Regular cardiac myocyte (primary cell): ENCODE results near the gene HP. TPM values are rescaled to one million over a fixed set of nuclear protein-coding genes. Genes with fewer than 3 reads are reported as not detected.

Experiments
- total RNA-seq: library from RNA; depleted of rRNA; stranded (reverse); fragments of >200 nt; gene quantifications from 2 replicates; pipeline ENCODE4 v1.2.3, GENCODE V29; 2014

The HP gene, protein sequence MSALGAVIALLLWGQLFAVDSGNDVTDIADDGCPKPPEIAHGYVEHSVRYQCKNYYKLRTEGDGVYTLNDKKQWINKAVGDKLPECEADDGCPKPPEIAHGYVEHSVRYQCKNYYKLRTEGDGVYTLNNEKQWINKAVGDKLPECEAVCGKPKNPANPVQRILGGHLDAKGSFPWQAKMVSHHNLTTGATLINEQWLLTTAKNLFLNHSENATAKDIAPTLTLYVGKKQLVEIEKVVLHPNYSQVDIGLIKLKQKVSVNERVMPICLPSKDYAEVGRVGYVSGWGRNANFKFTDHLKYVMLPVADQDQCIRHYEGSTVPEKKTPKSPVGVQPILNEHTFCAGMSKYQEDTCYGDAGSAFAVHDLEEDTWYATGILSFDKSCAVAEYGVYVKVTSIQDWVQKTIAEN
- total RNA-seq: under 0.01 and 0.28 TPM in 2 replicates

DNA sequence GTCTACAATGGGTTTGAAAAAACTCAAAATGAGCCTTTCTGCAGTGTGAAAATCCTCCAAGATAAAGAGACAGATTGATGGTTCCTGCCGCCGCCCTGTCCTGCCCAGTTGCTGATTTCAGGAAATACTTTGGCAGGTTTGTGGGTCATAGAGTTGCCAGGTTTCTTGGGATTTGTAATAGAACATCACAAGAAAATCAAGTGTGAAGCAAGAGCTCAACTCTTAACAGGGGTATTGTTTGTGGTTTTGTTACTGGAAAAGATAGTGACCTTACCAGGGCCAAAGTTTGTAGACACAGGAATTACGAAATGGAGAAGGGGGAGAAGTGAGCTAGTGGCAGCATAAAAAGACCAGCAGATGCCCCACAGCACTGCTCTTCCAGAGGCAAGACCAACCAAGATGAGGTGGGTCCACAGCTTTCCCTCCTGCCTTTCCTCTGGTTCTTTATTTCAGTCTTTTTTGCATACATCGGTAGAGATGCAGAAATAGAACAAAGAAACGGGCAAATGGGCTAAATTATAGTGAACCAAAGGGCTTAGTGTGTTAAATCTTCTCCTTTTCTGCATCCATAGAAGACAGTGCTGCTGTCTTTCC is at the start of gene HP:
Gene HP (plus strand): TSS at position 252 of the 594 bp plus-strand sequence. CDS start 148 bp downstream, at position 400.

DNA sequence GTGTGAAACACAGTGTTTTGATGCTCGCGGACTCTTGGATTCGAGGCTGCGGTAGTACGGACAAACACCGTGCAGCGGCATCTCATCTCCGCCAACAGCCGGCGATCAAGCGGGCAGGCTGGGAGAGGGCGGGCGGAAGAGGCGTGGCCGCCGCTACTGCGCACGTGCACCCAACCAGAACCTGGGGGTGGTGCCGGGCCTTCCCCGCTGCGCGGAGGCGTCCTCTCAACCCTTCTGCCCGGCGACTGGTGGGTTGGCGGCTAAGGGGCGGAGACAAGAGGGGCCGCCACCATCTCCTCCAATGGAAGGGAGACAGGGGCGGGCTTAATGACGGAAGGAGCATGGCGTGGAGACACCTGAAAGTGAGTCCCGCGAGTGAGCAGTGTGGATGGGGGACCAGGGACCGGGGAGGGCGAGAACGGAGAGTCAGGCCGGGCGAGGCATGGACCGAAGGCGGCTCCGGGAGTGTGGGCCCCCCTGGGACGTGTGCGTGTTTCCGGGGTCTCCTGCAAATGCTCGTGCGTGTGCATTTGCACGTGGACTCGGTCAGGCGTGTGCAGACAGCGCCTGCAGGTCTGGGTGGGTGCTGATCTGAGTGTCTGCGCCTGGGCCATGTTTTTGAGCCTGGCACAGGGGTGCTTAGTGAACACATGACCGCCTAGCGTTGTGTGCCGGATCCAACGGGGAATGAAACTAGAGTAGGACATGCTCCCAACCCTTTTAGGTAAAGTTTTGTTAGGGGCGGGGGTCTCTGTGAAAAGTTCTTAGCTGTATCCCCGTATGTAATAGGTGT is 45.7 kb upstream of the HP start, which contains the start of gene DHODH:
Gene DHODH (plus strand): TSS at position 321 of the 793 bp plus-strand sequence. CDS start 21 bp downstream, at position 342.

DNA sequence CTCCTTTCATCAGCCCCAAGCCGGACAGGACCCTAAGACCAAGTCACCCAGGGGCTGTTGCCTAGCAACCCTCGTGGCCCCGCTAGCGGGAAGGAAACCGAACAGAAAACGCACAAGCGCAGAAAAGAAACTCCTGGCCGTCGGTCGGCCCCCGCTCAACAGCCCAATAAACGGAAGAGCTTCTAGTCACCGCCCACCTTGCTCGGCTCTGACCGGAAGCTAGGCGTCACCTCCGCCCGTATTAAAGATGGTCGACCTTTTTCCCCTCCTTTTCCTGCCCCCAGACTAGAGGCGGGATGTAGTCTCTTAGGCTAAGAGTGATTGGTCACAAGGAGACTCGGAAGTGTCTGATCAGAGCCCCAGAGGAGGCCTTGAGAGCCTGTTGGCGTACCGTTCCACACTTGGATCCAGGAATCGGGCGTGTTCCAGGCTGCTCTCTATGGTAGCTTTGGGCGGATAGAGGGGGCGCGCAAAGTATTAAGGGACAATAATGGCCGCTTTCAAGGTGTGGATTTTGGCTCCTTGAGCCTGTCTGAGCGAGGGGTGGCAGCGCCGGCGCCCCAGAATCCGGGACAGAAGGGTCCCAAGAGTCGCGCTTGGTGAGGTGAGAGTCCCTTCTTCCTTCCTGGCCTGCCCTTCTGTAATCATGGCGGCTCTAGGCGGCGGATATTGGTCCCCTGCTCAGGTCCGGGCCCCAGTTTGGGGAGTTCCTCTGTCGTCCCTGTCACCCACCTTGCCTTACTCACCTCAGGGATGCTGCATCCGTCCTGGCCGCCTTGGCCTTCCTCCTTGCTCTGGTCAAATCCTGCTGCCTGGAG is 39.4 kb downstream of the HP start, which contains the start of the genes DHX38 and TXNL4B:
Gene DHX38 (plus strand): TSS at position 400 of the 818 bp plus-strand sequence. CDS start 2,311 bp downstream, outside the sequence.
Gene TXNL4B (minus strand): TSS at position 173 of the 818 bp plus-strand sequence. CDS start 2,871 bp downstream, outside the sequence.

Other genes starting within 250 kb of the HP start
- 67.5 and 68.5 TPM in 2 replicates for gene AP1G1, start 245.7 kb upstream of the HP start, total RNA-seq
- 7.3 TPM in 2 replicates for gene ATXN1L, start 208.5 kb upstream of the HP start, total RNA-seq
- gene ZNF821, start 170.3 kb upstream of the HP start, total RNA-seq: 3.4 and 4.0 TPM in 2 replicates
- 146 and 185 TPM in 2 replicates for gene IST1, start 159.0 kb upstream of the HP start, total RNA-seq
- gene PKD1L3, start 54.1 kb upstream of the HP start, total RNA-seq: not detected in 2 replicates
- 4.8 and 5.2 TPM in 2 replicates for gene DHODH, start 45.8 kb upstream of the HP start, total RNA-seq
- gene HPR, start 8.7 kb downstream of the HP start, total RNA-seq: not detected in 2 replicates
- 5.1 and 6.9 TPM in 2 replicates for gene TXNL4B, start 39.1 kb downstream of the HP start, total RNA-seq
- 64.8 and 93.7 TPM in 2 replicates for gene DHX38, start 39.3 kb downstream of the HP start, total RNA-seq
- under 0.01 TPM in 1 of 2 replicates, not detected in the other for gene PMFBP1, start 117.7 kb downstream of the HP start, total RNA-seq